Measurements from ENCODE around the gene MSI2.
"Not testable (repeated sequence)": the region's sequence is repeated elsewhere in the genome, so short reads cannot be mapped to it uniquely, and the experiment has no call there.

The MSI2 gene

DNA sequence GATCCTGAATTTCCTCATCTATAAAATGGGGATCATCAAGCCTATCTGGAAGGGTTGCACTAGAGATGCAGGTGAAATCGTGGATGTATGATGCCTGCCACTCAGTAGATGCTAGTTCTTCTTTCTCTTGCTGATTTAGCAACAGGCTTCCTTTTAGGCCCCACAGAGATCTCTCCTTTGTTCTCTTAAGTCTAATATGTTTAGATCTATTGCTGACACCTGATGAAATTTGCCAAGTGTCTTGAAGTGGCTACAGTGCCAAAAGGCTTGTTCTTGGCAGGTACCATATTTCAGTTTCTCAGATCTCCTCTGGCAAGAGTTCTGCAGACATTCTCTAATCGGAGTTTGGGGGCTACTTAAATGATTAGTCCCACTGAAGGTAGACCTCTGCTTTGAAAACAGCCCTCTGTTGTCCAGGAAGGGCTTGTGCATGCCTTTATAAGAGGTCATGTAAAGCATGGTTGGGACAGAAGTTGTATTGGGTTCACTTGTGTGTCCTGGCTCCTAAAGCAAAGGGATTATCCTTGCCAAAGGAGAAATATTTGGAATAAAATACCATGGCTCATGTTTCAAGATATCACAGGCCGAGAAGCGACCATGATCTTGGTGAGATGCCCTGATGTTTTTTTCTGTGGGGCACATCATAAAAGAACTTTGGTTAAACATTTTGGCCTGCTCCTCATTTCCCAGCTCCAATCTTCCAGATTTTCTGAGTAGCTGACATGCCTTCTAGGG, 234.0 kb downstream of the MSI2 start:
- no peak for TF ChIP-seq TAF1 (IDR thresholded peaks at IDR 0.05; ENCODE audit: borderline replicate concordance, low read depth, low read length)
- TF ChIP-seq POLR2AphosphoS5 (IDR thresholded peaks at IDR 0.05; ENCODE audit: low read depth, low read length), result no peak
- no peak for TF ChIP-seq POLR2A (IDR thresholded peaks at IDR 0.05; ENCODE audit: low read depth, low read length)
- no peak for DNase-seq (ENCODE audit: insufficient read length)
- no peak for FAIRE-seq

DNA sequence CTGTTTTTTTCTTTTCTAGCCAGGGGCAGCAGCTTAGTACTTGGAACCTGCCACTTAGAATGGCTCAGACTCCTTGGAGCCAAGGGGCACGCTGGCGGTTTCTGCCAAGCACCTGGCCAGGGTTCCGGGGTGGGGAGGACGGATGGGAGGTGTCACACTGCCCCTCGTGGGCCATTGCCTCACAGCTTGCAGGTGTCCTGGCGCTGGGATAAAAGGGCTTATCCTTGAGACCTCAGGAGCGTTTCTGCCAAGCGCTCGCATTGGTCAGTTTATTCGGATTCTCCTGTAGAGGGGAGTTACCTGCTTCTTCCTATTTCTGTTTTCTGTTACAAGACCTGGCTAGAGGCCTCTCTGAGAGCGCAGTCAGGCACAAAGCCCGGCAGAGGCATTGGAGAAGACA, 234.6 kb downstream of the MSI2 start:
- DNase-seq (ENCODE audit: insufficient read length) (no peak), FAIRE-seq (no peak)
- TF ChIP-seq TAF1 (IDR thresholded peaks at IDR 0.05; ENCODE audit: borderline replicate concordance, low read depth, low read length) (no peak), POLR2AphosphoS5 (IDR thresholded peaks at IDR 0.05; ENCODE audit: low read depth, low read length) (no peak), POLR2A (IDR thresholded peaks at IDR 0.05; ENCODE audit: low read depth, low read length) (no peak)

DNA sequence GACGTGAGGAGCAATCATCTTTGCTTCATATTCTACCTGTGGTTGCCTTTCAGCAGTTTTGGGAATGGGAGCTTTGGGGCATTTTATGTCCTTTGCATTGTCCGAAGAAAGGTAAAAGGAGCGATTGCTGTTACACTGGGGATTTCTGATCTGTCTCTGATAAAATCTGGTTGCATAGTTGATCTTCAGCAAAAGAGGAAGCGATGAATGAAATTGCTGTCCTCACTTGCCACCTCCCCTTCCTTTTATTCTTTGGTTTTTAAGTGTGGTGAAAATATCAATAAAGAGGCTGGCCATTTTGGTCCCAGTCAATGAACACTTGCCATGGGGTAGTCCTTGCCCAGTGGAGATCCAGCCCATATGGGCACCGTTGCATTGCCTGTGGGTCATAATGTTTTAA, 236.8 kb downstream of the MSI2 start:
- TF ChIP-seq TAF1 (IDR thresholded peaks at IDR 0.05; ENCODE audit: borderline replicate concordance, low read depth, low read length), result no peak
- TF ChIP-seq POLR2AphosphoS5 (IDR thresholded peaks at IDR 0.05; ENCODE audit: low read depth, low read length), result no peak
- TF ChIP-seq POLR2A (IDR thresholded peaks at IDR 0.05; ENCODE audit: low read depth, low read length), result no peak
- FAIRE-seq, result no peak
- DNase-seq (ENCODE audit: insufficient read length), result no peak

DNA sequence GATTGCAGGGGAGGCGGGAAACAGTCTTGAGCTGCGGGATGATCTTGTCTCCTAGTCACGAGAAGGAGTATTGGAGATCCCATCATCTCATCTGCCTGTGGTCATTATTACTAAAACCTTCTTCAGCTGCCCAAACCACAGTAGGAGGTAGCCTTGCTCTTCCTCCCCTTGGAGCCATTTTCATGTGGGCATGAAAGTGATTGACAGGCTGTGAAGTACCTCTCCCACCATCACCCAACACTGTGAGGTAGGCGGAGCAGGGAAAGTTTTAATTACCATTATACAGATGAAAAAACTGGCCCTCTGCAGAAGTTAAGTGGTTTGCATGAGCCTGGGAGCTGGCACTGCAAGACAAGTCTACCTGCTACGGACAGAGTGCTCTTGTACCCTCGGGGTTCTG, 237.3 kb downstream of the MSI2 start:
- FAIRE-seq, result no peak
- TF ChIP-seq POLR2AphosphoS5 (IDR thresholded peaks at IDR 0.05; ENCODE audit: low read depth, low read length), result no peak
- no peak for TF ChIP-seq POLR2A (IDR thresholded peaks at IDR 0.05; ENCODE audit: low read depth, low read length)
- no peak for TF ChIP-seq TAF1 (IDR thresholded peaks at IDR 0.05; ENCODE audit: borderline replicate concordance, low read depth, low read length)
- DNase-seq (ENCODE audit: insufficient read length), result no peak

DNA sequence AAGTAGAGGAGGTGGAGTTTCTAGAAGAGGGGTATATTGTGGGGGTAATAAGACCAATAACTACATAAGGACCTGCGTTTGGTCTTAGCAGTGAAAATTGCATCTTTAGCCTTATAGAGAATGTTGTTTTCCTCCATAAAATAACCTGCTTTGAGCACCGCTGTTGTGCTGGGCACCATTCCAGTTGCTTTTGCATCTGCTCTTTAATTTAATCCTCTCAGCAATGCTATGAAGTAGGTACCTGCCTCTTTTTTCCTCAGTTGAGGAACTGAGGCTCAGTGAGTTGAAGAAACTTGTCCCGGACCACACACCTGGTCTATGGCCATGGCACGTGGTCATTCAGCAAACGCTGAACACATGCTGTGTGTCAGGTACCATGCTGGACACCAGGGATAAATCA, 238.1 kb downstream of the MSI2 start:
- TF ChIP-seq POLR2AphosphoS5 (IDR thresholded peaks at IDR 0.05; ENCODE audit: low read depth, low read length), result no peak
- DNase-seq (ENCODE audit: insufficient read length), result no peak
- FAIRE-seq, result no peak

DNA sequence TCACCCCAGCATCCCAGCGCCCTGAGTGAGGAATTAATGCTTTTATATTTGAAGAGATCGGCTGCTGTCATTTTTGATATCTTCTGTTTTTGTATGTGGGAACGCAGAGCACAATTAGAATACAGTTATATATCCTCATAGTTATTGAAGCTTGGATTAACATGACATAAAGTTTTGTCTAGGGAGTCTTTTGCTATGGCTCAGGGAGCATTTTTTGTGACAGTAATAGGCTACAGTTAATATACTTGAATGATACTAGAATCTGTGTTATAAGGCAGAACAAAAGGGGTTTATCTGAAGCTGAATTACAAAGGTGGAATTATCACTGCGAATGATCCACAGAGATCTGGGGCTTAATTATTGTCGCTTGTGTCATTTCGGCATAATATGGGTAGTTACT, 239.4 kb downstream of the MSI2 start:
- DNase-seq (ENCODE audit: insufficient read length) (no peak), FAIRE-seq (no peak)
- TF ChIP-seq POLR2A (IDR thresholded peaks at IDR 0.05; ENCODE audit: low read depth, low read length), result no peak
- TF ChIP-seq POLR2AphosphoS5 (IDR thresholded peaks at IDR 0.05; ENCODE audit: low read depth, low read length), result no peak
- TF ChIP-seq TAF1 (IDR thresholded peaks at IDR 0.05; ENCODE audit: borderline replicate concordance, low read depth, low read length), result no peak

DNA sequence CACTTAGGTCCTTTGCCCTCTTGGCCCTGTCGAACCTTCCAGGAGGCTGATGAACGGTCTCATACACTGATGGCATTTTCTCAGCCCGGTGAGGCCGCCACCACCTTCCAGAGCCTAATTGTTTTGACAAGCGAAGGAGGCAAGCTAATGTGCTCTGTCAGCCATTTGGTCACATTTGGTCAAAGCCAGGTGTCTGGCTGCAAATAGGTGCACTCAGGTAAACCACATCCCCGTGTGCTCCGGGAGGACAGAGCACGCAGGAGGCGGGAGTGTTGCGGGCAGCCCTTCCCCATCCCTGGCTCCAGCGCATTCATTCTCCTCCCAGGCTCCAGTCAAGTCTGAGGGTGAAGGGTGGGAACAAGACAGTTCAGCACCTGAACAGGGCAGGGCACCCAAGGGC, 240.1 kb downstream of the MSI2 start:
- DNase-seq (ENCODE audit: insufficient read length), result no peak
- FAIRE-seq, result no peak
- TF ChIP-seq POLR2A (IDR thresholded peaks at IDR 0.05; ENCODE audit: low read depth, low read length) (no peak), POLR2AphosphoS5 (IDR thresholded peaks at IDR 0.05; ENCODE audit: low read depth, low read length) (no peak), TAF1 (IDR thresholded peaks at IDR 0.05; ENCODE audit: borderline replicate concordance, low read depth, low read length) (no peak)

DNA sequence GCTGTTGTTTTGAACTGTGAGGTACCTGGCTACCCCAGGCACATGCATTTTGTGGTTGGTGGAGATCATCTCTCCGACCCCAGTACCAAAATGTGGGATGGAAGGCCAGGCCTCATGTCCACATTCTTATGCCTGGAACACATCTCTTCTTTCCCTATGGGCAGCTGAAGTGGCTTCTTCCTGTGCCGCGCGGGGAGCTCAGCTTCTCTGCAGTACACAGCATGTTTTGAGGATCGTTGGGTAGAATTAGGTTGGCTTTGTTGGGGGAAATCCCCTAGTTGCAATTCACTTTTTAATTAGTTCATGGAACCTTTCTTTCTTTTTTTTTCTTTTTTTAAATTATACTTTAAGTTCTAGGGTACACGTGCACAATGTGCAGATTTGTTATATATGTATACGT, 242.1 kb downstream of the MSI2 start:
- no peak for FAIRE-seq
- TF ChIP-seq TAF1 (IDR thresholded peaks at IDR 0.05; ENCODE audit: borderline replicate concordance, low read depth, low read length), result no peak
- DNase-seq (ENCODE audit: insufficient read length), result no peak

DNA sequence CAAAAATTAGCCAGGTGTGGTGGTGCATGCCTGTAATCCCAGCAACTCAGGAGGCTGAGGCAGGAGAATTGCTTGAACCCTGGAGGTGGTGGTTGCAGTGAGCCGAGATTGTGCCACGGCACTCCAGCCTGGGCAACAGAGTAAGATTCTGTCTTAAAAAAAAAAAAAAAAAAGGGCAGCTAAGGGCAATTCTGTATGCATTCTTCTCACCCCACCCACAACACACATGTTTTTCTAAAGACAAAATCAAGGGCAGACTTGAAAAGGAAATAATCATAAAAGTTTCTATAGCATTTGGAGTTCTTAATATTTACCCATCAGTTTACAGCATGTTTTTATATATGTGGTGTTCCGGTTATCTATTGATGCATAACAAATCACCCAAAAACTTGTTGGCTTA, 242.9 kb downstream of the MSI2 start:
- not testable (repeated sequence) for DNase-seq (ENCODE audit: insufficient read length); FAIRE-seq

DNA sequence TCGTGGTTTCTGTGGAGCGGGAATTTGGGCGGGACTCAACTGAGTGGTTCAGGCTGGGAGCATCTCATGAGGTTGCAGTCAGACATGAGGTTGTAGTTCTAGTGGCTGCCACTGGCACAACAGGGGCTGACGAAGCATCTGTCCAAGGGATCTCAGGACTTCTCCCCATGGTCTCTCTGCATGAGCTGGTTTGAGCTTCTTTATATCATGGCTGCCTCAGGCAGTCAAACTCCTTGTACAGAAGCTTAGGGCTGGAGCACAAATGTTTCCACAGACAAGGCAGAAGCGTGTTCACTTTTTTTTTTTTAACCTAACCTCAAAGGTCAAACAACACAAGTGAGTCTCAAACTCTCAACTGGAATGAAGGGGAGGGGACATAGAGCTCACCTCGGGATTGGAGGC, 243.3 kb downstream of the MSI2 start:
- TF ChIP-seq POLR2AphosphoS5 (IDR thresholded peaks at IDR 0.05; ENCODE audit: low read depth, low read length) (no peak), TAF1 (IDR thresholded peaks at IDR 0.05; ENCODE audit: borderline replicate concordance, low read depth, low read length) (no peak)
- FAIRE-seq (no peak), DNase-seq (ENCODE audit: insufficient read length) (no peak)

DNA sequence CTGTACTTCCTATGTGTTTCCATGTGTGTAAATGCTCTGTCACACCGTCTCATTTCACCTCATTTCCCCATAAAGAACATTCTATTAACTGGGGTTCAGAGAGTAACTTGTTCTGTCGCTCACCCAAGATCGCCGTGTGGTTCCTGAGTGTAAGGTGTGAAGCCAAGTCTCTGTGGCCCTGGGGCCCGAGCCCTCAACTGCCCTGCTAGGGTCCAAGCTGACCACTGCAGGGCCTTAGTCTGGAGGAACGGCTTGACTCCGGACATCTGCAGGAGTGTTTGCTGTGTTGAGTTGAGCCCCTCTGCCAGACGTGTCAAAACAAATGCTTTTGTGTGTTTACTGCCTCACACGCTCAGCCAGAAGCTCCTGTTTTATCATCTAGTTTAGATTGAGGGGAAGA, 244.7 kb downstream of the MSI2 start:
- FAIRE-seq (no peak), DNase-seq (ENCODE audit: insufficient read length) (no peak)
- TF ChIP-seq POLR2A (IDR thresholded peaks at IDR 0.05; ENCODE audit: low read depth, low read length) (no peak), POLR2AphosphoS5 (IDR thresholded peaks at IDR 0.05; ENCODE audit: low read depth, low read length) (no peak), TAF1 (IDR thresholded peaks at IDR 0.05; ENCODE audit: borderline replicate concordance, low read depth, low read length) (no peak)

DNA sequence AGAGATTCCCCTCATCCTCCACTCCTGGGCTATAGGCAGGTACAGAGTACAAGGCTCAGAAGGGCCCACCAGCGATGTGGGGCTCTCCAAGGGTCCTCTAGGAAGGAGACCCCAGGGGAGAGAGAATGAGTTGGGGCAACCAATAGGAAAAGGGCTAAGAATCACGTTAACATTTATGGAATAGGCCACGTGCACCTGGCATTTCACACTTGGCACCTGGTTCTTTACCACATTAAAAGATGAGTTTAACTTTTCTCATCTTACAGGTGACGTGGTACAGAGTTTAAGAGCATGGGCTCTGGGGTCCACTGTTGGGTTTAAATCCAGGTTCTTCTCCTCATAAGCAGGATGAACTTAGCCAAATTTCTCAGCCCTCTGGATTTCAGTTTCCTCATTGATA, 245.7 kb downstream of the MSI2 start:
- no peak for DNase-seq (ENCODE audit: insufficient read length)
- no peak for FAIRE-seq
- TF ChIP-seq POLR2AphosphoS5 (IDR thresholded peaks at IDR 0.05; ENCODE audit: low read depth, low read length) (no peak), TAF1 (IDR thresholded peaks at IDR 0.05; ENCODE audit: borderline replicate concordance, low read depth, low read length) (no peak), POLR2A (IDR thresholded peaks at IDR 0.05; ENCODE audit: low read depth, low read length) (no peak)

DNA sequence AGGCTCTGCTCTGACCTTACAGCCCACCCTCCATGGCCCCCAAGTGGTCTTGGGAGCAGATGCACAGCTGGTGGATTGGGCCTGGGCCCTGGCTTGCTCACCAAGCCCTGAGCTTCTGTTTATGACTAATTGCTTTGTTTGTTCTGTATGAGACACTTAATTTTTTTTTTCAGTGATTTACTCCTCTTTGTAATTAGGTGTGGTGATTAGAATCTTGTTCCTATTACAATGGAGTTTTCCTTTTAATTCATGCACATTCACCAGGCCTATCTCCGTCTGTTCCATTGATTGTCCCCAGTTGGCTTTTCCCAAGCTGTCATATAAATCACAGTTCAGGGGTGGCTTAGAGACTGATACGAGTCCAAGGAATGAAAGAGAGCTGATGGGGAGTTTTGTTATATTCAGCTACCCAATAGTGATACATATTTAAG, 246.5 kb downstream of the MSI2 start:
- FAIRE-seq (no peak), DNase-seq (ENCODE audit: insufficient read length) (no peak)
- TF ChIP-seq TAF1 (IDR thresholded peaks at IDR 0.05; ENCODE audit: borderline replicate concordance, low read depth, low read length) (no peak), POLR2AphosphoS5 (IDR thresholded peaks at IDR 0.05; ENCODE audit: low read depth, low read length) (no peak), POLR2A (IDR thresholded peaks at IDR 0.05; ENCODE audit: low read depth, low read length) (no peak)
